ENCODE data around the gene ANKRD28. TPM values are rescaled to one million over a fixed set of nuclear protein-coding genes. Genes with fewer than 3 reads are reported as not detected.
"Not testable (repeated sequence)": the region's sequence is repeated elsewhere in the genome, so short reads cannot be mapped to it uniquely, and the experiment has no call there.

ANKRD28 gene
- total and polyA plus RNA-seq, 2 donors from 2014 or later: 9.8 to 72.4 TPM

- Histone ChIP-seq H3K4me1 (ENCODE audit: control insufficient read depth in 2 of 3, insufficient read depth in 2 of 3, low read depth in 1 of 3, low read length in 3 of 3) (no peaks in the 10 kb centered on the region), H3K9ac (ENCODE audit: low read length in 3 of 3) (no peak overlapping the region), H3K36me3 (ENCODE audit: control insufficient read depth in 2 of 3, insufficient read depth in 3 of 3, low read length in 3 of 3) (no peaks in the 10 kb centered on the region), H3K27me3 (ENCODE audit: control insufficient read depth, insufficient read depth, low read length) (no peaks in the 10 kb centered on the region), H3K9me3 (ENCODE audit: control insufficient read depth in 2 of 3, insufficient read depth in 1 of 3, low read length in 3 of 3) (peaks cover 0 to 4% (median 2%) of the 10 kb centered on the region in 3 donors), H3K27ac (ENCODE audit: low read depth in 2 of 2, low read length in 2 of 2) (no peak overlapping the region), H3K4me3 (ENCODE audit: low read length in 3 of 3) (no peak overlapping the region)
- DNase-seq (no peak), FAIRE-seq (no peak)
- no peak for TF ChIP-seq CTCF (IDR thresholded peaks at IDR 0.05; ENCODE audit: borderline replicate concordance, extremely low read depth, insufficient read depth)
- intact Hi-C loops (cut with DNase I): no loop called here
These were observed 54.2 kb downstream of the ANKRD28 start for GRCh38 chr3:15743587-15744009.

GRCh38 chr3:15742236-15742635 is 55.5 kb downstream of the ANKRD28 start:
- H3K4me3 ChIP-seq (ENCODE audit: low read length in 3 of 3); H3K9me3 ChIP-seq (ENCODE audit: control insufficient read depth in 2 of 3, insufficient read depth in 1 of 3, low read length in 3 of 3); H3K27ac ChIP-seq (ENCODE audit: low read depth in 2 of 2, low read length in 2 of 2); H3K27me3 ChIP-seq (ENCODE audit: control insufficient read depth, insufficient read depth, low read length); H3K36me3 ChIP-seq (ENCODE audit: control insufficient read depth in 2 of 3, insufficient read depth in 3 of 3, low read length in 3 of 3); H3K9ac ChIP-seq (ENCODE audit: low read length in 3 of 3); intact Hi-C loops (cut with DNase I); H3K4me1 ChIP-seq (ENCODE audit: control insufficient read depth in 2 of 3, insufficient read depth in 2 of 3, low read depth in 1 of 3, low read length in 3 of 3); DNase-seq; FAIRE-seq: not testable (repeated sequence)

GRCh38 chr3:15738616-15739005 is 59.2 kb downstream of the ANKRD28 start:
- H3K27me3 ChIP-seq (ENCODE audit: control insufficient read depth, insufficient read depth, low read length); H3K4me3 ChIP-seq (ENCODE audit: low read length in 3 of 3); H3K4me1 ChIP-seq (ENCODE audit: control insufficient read depth in 2 of 3, insufficient read depth in 2 of 3, low read depth in 1 of 3, low read length in 3 of 3); H3K27ac ChIP-seq (ENCODE audit: low read depth in 2 of 2, low read length in 2 of 2); H3K36me3 ChIP-seq (ENCODE audit: control insufficient read depth in 2 of 3, insufficient read depth in 3 of 3, low read length in 3 of 3); FAIRE-seq; H3K9me3 ChIP-seq (ENCODE audit: control insufficient read depth in 2 of 3, insufficient read depth in 1 of 3, low read length in 3 of 3); H3K9ac ChIP-seq (ENCODE audit: low read length in 3 of 3); DNase-seq; intact Hi-C loops (cut with DNase I): not testable (repeated sequence)

- Histone ChIP-seq H3K4me3 (ENCODE audit: low read length in 3 of 3) (no peak overlapping the region), H3K9ac (ENCODE audit: low read length in 3 of 3) (no peak overlapping the region), H3K4me1 (ENCODE audit: control insufficient read depth in 2 of 3, insufficient read depth in 2 of 3, low read depth in 1 of 3, low read length in 3 of 3) (no peaks in the 10 kb centered on the region), H3K36me3 (ENCODE audit: control insufficient read depth in 2 of 3, insufficient read depth in 3 of 3, low read length in 3 of 3) (peaks cover 0 to 2% (median 0%) of the 10 kb centered on the region in 3 donors), H3K27ac (ENCODE audit: low read depth in 2 of 2, low read length in 2 of 2) (no peak overlapping the region), H3K9me3 (ENCODE audit: control insufficient read depth in 2 of 3, insufficient read depth in 1 of 3, low read length in 3 of 3) (no peaks in the 10 kb centered on the region), H3K27me3 (ENCODE audit: control insufficient read depth, insufficient read depth, low read length) (no peaks in the 10 kb centered on the region)
- no peak for DNase-seq
- no peak for FAIRE-seq
- intact Hi-C loops (cut with DNase I): no loop called here
- no peak for TF ChIP-seq CTCF (IDR thresholded peaks at IDR 0.05; ENCODE audit: borderline replicate concordance, extremely low read depth, insufficient read depth)
These were observed 66.8 kb downstream of the ANKRD28 start for GRCh38 chr3:15731024-15731423.

- no peaks in the 10 kb centered on the region for H3K4me1 ChIP-seq (ENCODE audit: control insufficient read depth in 2 of 3, insufficient read depth in 2 of 3, low read depth in 1 of 3, low read length in 3 of 3)
- H3K9ac ChIP-seq (ENCODE audit: low read length in 3 of 3): no peak overlapping the region
- no peak overlapping the region for H3K27ac ChIP-seq (ENCODE audit: low read depth in 2 of 2, low read length in 2 of 2)
- no peaks in the 10 kb centered on the region for H3K9me3 ChIP-seq (ENCODE audit: control insufficient read depth in 2 of 3, insufficient read depth in 1 of 3, low read length in 3 of 3)
- intact Hi-C loops (cut with DNase I): no loop called here
- H3K4me3 ChIP-seq (ENCODE audit: low read length in 3 of 3): no peak overlapping the region
- no peak for DNase-seq
- peaks cover 0 to 2% (median 0%) of the 10 kb centered on the region in 3 donors for H3K36me3 ChIP-seq (ENCODE audit: control insufficient read depth in 2 of 3, insufficient read depth in 3 of 3, low read length in 3 of 3)
- FAIRE-seq: no peak
- no peak for TF ChIP-seq CTCF (IDR thresholded peaks at IDR 0.05; ENCODE audit: borderline replicate concordance, extremely low read depth, insufficient read depth)
- no peaks in the 10 kb centered on the region for H3K27me3 ChIP-seq (ENCODE audit: control insufficient read depth, insufficient read depth, low read length)
These were observed 69.0 kb downstream of the ANKRD28 start for GRCh38 chr3:15728766-15729165.

Measured in kidney (tissue), 14 donors.